Fibroblast of pulmonary artery (primary cell): Measurements from ENCODE around the gene CENPP.

Experiments used
- DNase-seq: peaks from one replicate; pipeline ENCODE4 v3.0.0-alpha.2; 2010; ENCODE audit warnings: low read depth
- H3K4me3 ChIP-seq: replicated peaks from 2 replicates; pipeline ENCODE4 v1.5.1; 2011; ENCODE audit warnings: low read depth, mild to moderate bottlenecking, control low read depth, low read length, moderate library complexity
- CTCF ChIP-seq: IDR thresholded peaks from 2 replicates; pipeline ENCODE4 v1.5.1; 2011; ENCODE audit warnings: mild to moderate bottlenecking, control low read depth, low read length, inconsistent platforms; ENCODE audit errors: missing control alignments

Gene CENPP

GRCh38 chr9:92543972-92544371, 218.2 kb downstream of the CENPP start:
- TF ChIP-seq CTCF = no peak
- H3K4me3 ChIP-seq = no peak overlapping the region
- no peak for DNase-seq

- H3K4me3 ChIP-seq = no peak overlapping the region
- DNase-seq = no peak
- TF ChIP-seq CTCF = no peak
These were observed 219.3 kb downstream of the CENPP start for GRCh38 chr9:92545002-92545510.

DNA sequence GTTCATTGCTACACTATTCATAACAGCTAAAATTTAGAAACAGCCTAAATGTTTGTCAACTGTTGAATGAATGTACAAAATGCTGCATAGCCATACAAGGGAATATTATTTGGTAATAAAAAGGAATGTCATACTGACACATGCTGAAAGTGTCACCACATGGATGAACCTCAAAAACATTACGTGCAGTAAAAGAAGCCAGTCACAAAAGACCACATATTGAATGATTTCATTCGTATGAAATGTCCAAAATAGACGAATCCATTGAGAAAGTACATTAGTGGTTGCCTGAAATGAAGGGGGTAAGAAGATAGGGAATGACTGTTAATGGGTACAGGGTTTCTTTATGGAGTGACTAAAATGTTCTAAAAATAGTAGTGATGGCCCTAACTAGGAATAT, 221.6 kb downstream of the CENPP start:
- H3K4me3 ChIP-seq = no peak overlapping the region
- DNase-seq = no peak
- TF ChIP-seq CTCF = no peak

- no peak overlapping the region for H3K4me3 ChIP-seq
- DNase-seq = no peak
- no peak for TF ChIP-seq CTCF
These were observed 225.0 kb downstream of the CENPP start for GRCh38 chr9:92550765-92551164.

DNA sequence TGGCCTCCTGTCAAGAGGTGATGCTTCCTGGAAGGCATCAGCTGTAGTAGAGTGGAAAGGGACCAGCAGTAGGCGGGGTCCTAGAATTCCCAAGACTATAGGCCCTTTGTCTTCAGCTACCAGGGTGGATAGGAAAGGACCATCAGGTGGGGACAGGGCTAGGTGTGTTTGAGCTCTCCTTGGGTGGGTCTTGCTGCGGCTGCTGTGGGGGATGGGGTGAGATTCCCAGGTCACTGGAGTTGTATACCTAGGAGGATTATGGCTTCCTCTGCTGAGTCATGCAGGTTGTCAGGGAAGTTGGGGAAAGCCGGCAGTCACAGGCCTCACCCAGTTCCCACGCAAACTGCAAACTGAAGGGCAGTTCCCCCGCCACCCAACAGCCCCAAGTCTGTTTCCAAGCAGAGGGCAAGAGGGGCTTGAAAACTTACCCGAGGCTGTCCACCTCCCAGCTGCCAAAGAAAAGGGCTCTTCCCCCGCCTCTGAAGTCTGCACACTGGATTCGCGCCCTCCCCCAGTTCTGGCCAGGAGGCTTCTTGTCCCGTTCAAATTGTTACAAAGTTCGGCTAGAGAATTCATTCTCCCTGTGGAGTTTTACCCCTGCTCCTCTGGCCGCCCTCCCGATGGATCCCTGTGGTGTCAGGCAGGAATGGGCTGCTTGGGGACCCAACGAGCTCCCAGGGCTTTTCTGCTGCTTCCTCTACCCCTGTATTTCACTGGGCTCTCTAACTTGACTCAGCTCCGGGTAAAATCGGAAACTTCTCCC, 233.0 kb downstream of the CENPP start:
- no peak for TF ChIP-seq CTCF
- no peak for DNase-seq
- H3K4me3 ChIP-seq = no peak overlapping the region

- DNase-seq = peak; percentile 21
- no peak overlapping the region for H3K4me3 ChIP-seq
- no peak for TF ChIP-seq CTCF
These were observed 235.9 kb downstream of the CENPP start for GRCh38 chr9:92561374-92562330.
